Measurements from ENCODE around the gene ATP6V1G1. TPM values are rescaled to one million over a fixed set of nuclear protein-coding genes. Genes with fewer than 3 reads are reported as not detected.
"Not testable (repeated sequence)": the region's sequence is repeated elsewhere in the genome, so short reads cannot be mapped to it uniquely, and the experiment has no call there.

The ATP6V1G1 gene
- total RNA-seq, 1 donor from 2014 or later: 34.1 TPM

GRCh38 chr9:114576779-114577178 lies 10.8 kb upstream of the ATP6V1G1 start:
- not testable (repeated sequence) for ATAC-seq; DNase-seq (ENCODE audit: low spot score)

GRCh38 chr9:114578134-114578533 lies 9.4 kb upstream of the ATP6V1G1 start:
- not testable (repeated sequence) for ATAC-seq; DNase-seq (ENCODE audit: low spot score)

- DNase-seq (ENCODE audit: low spot score) (no peak), ATAC-seq (no peak)
Observed at GRCh38 chr9:114580609-114581193, 6.9 kb upstream of the ATP6V1G1 start.

- no peak for ATAC-seq
- no peak for DNase-seq (ENCODE audit: low spot score)
Observed at GRCh38 chr9:114583371-114584155, 4.0 kb upstream of the ATP6V1G1 start.

GRCh38 chr9:114588210-114588609 lies 641 bp downstream of the ATP6V1G1 start:
- peak; percentile 5 for ATAC-seq
- DNase-seq (ENCODE audit: low spot score): no peak

- no peak for ATAC-seq
- DNase-seq (ENCODE audit: low spot score): no peak
Observed at GRCh38 chr9:114588651-114589526, 1.3 kb downstream of the ATP6V1G1 start.

GRCh38 chr9:114590328-114590727 lies 2.8 kb downstream of the ATP6V1G1 start:
- ATAC-seq (no peak), DNase-seq (ENCODE audit: low spot score) (no peak)

- ATAC-seq (peak; percentile 47), DNase-seq (ENCODE audit: low spot score) (no peak)
Observed at GRCh38 chr9:114591291-114591787, 3.8 kb downstream of the ATP6V1G1 start.

- no peak for ATAC-seq
- no peak for DNase-seq (ENCODE audit: low spot score)
Observed at GRCh38 chr9:114591849-114592248, 4.3 kb downstream of the ATP6V1G1 start.

GRCh38 chr9:114592356-114592755 lies 4.8 kb downstream of the ATP6V1G1 start:
- DNase-seq (ENCODE audit: low spot score): no peak
- ATAC-seq: no peak

GRCh38 chr9:114594136-114594535 lies 6.6 kb downstream of the ATP6V1G1 start:
- no peak for DNase-seq (ENCODE audit: low spot score)

GRCh38 chr9:114600502-114601248 lies 13.1 kb downstream of the ATP6V1G1 start:
- not testable (repeated sequence) for DNase-seq (ENCODE audit: low spot score); ATAC-seq

More at GRCh38 chr9:114594136-114594535, 6.6 kb downstream of the ATP6V1G1 start:
- ATAC-seq: no peak

GRCh38 chr9:114601787-114602186 lies 14.2 kb downstream of the ATP6V1G1 start:
- not testable (repeated sequence) for ATAC-seq; DNase-seq (ENCODE audit: low spot score)

GRCh38 chr9:114602620-114603019 lies 15.1 kb downstream of the ATP6V1G1 start:
- DNase-seq (ENCODE audit: low spot score): peak; percentile 80
- ATAC-seq: peak; percentile 78

- ATAC-seq: no peak
Observed at GRCh38 chr9:114603248-114603647, 15.7 kb downstream of the ATP6V1G1 start.

GRCh38 chr9:114604989-114605388 lies 17.4 kb downstream of the ATP6V1G1 start:
- ATAC-seq (no peak), DNase-seq (ENCODE audit: low spot score) (no peak)

More at GRCh38 chr9:114603248-114603647, 15.7 kb downstream of the ATP6V1G1 start:
- DNase-seq (ENCODE audit: low spot score): no peak

GRCh38 chr9:114606068-114606467 lies 18.5 kb downstream of the ATP6V1G1 start:
- ATAC-seq (peak; percentile 48), DNase-seq (ENCODE audit: low spot score) (no peak)

GRCh38 chr9:114606597-114607207 lies 19.1 kb downstream of the ATP6V1G1 start:
- peak; percentile 62 for ATAC-seq
- peak; percentile 91 for DNase-seq (ENCODE audit: low spot score)

GRCh38 chr9:114607671-114608524 lies 20.3 kb downstream of the ATP6V1G1 start:
- no peak for DNase-seq (ENCODE audit: low spot score)

More at GRCh38 chr9:114607671-114608524, 20.3 kb downstream of the ATP6V1G1 start:
- no peak for ATAC-seq

All from left lobe of liver (tissue), 2 donors.